Activated CD8-positive, alpha-beta memory T cell treated with anti-CD3 and anti-CD28 coated beads, Interleukin-2, amount 50 U/mL, for 48 hours (primary cell): ENCODE data around the gene TMEM181.

Source experiments
- DNase-seq: peaks from one replicate; pipeline ENCODE4 v3.0.0-alpha.2; 2020

Gene TMEM181

GRCh38 chr6:158643836-158644230 is 83.9 kb downstream of the TMEM181 start:
- no peak for DNase-seq

- peak; percentile 99 for DNase-seq
Measured at GRCh38 chr6:158644231-158645063, 84.6 kb downstream of the TMEM181 start, which contains the start of gene DYNLT1. Gene DYNLT1, minus strand, starts transcription at chr6:158644743. Its CDS starts 35 bp downstream, at chr6:158644708.

DNA sequence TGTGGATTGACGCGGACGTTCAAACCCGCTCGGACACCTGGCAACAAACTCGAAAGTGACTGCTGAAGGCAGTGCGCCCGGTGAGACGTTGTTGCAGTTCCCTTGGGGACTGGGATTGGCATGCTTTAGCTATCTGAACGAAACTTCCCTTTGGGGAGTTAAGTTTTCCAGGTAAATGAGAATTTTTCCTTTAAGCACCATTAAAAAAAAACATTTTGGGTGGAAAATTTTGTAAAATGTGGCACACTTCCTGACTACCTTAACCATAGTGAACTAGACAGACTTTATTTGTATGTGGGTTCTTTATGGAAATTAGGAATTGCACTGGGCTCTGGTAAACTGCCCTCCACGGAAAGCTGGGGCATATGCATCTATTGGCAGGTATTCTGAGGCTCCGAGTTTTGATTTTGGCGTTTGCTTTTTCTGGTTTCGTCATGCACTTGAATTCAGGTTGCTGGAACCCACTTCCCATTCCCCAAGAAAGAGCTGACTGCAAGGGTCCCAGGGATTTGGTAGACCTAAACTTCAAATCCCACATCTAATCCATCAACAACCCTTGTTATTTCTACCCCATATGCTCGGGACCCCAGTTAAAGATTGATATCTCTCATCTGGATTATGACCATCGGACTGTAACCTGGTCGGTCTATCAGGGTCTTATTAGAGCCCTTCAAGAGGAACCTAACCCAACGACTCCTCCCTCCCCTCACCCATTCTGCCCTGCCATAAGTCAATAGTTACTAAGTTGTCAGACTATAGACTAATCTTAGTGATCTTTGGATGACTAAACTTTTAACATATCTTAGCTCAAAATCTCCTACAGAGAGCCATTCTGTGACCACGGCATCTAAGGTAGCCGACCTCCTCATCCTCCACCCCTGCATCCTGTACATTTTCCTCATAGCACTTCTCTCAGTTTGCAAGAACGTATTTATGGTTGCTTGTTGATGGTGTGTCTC is 85.5 kb downstream of the TMEM181 start:
- peak; percentile 56 for DNase-seq

GRCh38 chr6:158646023-158646910 is 86.4 kb downstream of the TMEM181 start:
- peak; percentile 54 for DNase-seq

- DNase-seq: peak; percentile 25
Measured at GRCh38 chr6:158647501-158647900, 87.6 kb downstream of the TMEM181 start.

DNA sequence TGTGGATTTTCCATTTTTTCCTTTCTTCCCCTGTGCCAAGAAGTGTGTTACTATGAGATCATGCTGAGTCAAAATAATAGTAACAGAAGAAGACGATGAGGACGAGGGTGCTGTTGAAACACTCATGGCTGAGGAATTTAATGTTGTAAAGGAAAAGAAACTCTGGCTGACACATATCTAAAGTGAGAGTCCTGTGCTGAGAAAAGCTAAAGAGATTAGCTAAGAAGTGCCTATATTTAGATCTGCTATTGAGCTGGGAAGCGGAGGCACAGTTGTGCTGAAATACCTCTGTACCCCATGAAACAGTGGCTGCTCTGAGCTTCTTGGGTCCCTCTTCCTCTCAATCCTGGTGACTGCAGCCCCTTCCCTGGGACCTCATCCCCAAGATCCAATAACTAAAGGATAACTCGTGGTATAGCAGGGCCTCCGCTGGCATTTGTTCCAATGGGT is 88.8 kb downstream of the TMEM181 start:
- peak; percentile 66 for DNase-seq

- peak; percentile 89 for DNase-seq
Measured at GRCh38 chr6:158649289-158650143, 89.6 kb downstream of the TMEM181 start, which contains the start of gene SYTL3. Gene SYTL3, plus strand, starts transcription at chr6:158650054. Its CDS starts 13,215 bp downstream, at chr6:158663269.

DNA sequence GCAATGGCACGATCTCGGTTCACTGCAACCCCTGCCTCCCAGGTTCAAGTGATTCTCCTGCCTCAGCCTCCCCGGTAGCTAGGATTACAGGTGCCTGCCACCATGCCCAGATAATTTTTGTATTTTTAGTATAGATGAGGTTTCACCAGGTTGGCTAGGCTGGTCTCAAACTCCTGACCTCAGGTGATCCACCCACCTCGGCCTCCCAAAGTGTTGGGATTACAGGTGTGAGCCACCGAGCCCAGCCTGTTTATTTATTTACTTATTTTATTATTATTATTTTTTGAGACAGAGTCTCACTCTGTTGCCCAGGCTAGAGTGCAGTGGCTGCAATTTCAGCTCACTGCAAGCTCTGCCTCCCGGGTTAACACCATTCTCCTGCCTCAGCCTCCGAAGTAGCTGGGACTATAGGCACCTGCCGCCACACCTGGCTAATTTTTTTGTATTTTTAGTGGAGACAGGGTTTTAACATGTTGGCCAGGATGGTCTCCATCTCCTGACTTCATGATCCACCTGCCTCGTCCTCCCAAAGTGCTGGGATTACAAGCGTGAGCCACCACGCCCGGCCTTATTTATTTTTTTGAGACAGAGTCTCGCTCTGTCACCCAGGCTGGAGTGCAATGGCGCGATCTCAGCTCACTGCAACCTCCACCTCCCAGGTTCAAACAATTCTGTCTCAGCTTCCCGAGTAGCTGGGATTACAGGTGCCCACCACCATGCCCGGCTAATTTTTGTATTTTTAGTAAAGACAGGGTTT is 92.3 kb downstream of the TMEM181 start:
- DNase-seq: peak; percentile 60

- peak; percentile 88 for DNase-seq
Measured at GRCh38 chr6:158653577-158654354, 93.9 kb downstream of the TMEM181 start.

- peak; percentile 65 for DNase-seq
Measured at GRCh38 chr6:158654498-158654897, 94.6 kb downstream of the TMEM181 start.

- peak; percentile 51 for DNase-seq
Measured at GRCh38 chr6:158654960-158655489, 95.1 kb downstream of the TMEM181 start.

DNA sequence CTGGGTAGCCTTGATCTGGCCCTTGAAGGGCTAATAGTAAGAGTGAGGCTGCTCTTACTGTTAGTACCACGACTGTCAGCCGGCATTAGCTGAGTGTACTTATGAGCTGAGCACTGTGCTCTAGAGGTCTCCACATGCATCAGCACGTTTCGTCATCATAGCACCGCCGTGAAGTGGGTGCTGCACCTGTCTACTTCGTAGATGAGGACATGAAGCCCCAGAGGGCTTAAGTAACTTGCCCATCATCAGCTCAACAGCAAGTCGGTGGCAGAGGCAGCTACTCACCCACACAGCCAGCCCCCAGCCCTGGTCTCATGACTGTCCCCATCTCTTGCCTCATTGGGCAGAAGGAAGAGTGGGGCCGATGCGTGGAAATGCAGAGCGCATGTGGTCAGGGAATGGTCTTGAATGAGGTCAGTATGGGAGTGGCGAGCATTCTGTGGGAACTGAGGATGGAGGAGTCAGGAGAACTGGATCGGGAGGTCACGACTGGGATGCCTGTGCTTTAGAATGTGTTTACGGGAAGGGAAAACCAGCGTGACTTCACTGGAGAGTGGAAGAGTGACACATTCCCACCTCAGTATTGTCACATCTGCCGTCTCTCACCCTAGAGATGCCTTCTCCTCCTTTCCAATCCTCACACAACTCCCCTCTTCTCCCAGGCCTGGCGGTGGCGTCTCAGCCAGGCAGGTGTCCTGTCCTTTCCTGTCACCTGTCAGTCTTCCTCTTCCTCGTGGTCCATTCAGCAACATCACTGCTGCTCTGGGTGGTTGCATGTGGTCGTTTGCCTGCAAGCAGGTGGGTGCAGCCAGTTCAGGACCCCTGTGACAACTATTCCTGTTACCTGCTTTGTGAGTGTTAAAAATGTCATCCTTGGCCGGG is 95.9 kb downstream of the TMEM181 start:
- DNase-seq: peak; percentile 58

- DNase-seq: peak; percentile 54
Measured at GRCh38 chr6:158656986-158657385, 97.1 kb downstream of the TMEM181 start.

- DNase-seq: peak; percentile 59
Measured at GRCh38 chr6:158660333-158660754, 100.5 kb downstream of the TMEM181 start.

DNA sequence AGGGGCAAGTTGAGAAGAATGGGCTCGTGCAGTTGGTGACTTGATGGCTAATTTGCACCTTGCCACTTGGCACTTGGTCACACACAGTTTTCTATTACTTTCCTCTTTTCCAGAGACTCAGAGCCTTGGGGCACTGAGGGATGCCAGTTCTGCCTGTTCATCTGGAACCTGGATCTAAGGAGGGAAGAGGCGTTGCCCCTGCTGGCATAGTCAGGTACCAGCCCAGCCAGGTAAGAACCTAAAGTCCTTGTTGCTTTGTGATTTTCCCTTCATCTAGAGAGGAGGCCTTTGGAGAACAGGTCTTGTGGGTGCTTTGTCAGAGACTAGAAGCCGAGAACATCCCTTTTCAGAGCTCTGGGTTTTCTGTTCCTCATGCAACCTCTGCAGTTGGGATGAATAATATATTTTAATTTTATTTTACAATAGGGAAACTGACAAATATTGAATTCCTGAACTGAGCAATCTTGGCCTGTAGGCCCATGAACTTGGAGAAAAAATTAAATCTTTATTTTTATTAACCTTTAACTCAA is 101.3 kb downstream of the TMEM181 start:
- peak; percentile 50 for DNase-seq

DNA sequence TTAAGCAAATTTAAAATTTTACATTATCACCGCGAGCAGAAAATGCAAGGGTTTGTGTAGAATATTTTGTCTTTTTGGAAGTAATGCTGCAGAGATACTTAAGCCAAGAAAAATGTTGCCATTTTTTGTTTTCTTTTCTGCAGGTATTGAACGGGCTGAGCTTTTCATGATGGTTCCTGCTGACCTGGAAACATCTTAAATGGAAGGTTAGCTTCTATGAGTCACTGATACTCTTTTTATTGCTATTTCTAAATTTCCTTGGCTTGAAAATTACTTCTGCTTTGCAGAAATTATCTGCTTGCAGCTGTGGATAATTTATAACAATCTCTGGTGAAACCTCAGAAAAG is 102.7 kb downstream of the TMEM181 start:
- no peak for DNase-seq

- peak; percentile 42 for DNase-seq
Measured at GRCh38 chr6:158662954-158663624, 103.2 kb downstream of the TMEM181 start.
